Measurements from ENCODE around the gene NCK2. TPM values are rescaled to one million over a fixed set of nuclear protein-coding genes. Genes with fewer than 3 reads are reported as not detected.
"Not testable (repeated sequence)": the region's sequence is repeated elsewhere in the genome, so short reads cannot be mapped to it uniquely, and the experiment has no call there.

NCK2 gene
- total RNA-seq, 1 experiment from 2014 or later, result 0.30 TPM

DNA sequence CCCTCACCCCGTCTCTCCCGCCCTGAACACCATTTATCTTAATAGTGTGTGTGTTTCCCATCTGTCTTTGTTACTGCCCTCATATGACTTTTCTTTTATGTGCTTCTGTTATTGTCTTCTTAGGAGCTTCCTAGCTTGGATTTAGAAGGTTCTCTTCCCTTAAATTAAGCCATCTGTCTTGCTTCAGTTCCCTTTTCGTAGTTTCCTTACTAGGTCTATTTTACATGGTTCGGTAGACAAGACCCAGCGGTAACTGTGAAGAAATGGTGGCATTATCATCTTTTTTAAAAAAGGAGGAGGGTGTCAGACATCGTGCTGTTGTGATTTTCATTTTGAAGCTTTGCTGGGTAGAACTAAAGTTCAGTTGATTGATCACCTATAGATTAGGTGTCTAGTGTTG is 10.3 kb downstream of the NCK2 start:
- no peak for DNase-seq
- Histone ChIP-seq H3K4me3 (ENCODE audit: low read length) (no peak overlapping the region), H3K9me3 (ENCODE audit: low read length) (no peaks in the 10 kb centered on the region), H3K4me2 (ENCODE audit: low read depth, low read length, poor library complexity, severe bottlenecking) (no peak overlapping the region), H4K20me1 (ENCODE audit: insufficient read depth, low read depth, low read length) (no peaks in the 10 kb centered on the region; the same call in 1 of the 2 replicates), H3K27me3 (ENCODE audit: low read length) (no peaks in the 10 kb centered on the region), H3K79me2 (ENCODE audit: low read length) (no peaks in the 10 kb centered on the region), H3K27ac (ENCODE audit: low read length) (no peak overlapping the region), H3K4me1 (ENCODE audit: low read length) (no peaks in the 10 kb centered on the region), H3K36me3 (ENCODE audit: insufficient read depth, low read length) (no peaks in the 10 kb centered on the region), H2AFZ (ENCODE audit: low read length) (no peak overlapping the region), H3K9ac (ENCODE audit: low read length) (no peak overlapping the region), H3K9me2 (replicated peaks; ENCODE audit: insufficient read depth, low read length) (no peaks in the 10 kb centered on the region)

DNA sequence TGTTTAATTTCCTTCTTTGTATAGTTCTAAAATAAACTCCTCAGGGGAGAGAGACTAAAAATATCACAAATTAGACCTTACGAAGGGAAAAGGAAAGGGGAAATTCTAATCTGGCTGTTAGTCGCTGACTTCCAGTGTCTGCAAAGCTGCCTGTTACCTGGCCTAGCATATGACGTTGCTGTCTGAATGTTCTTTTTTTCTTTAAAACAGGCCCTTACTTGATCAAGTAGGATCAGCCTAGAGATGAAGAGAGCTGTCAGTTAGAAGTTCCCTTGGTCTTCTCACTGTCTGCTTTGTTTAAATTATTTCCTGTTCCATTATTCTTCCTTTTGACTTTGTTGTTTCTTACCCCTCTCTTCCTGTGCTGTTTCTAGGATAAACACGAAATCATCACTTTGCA is 11.2 kb downstream of the NCK2 start:
- Histone ChIP-seq H3K4me2 (ENCODE audit: low read depth, low read length, poor library complexity, severe bottlenecking) (no peak overlapping the region), H3K9ac (ENCODE audit: low read length) (no peak overlapping the region), H2AFZ (ENCODE audit: low read length) (no peak overlapping the region), H3K79me2 (ENCODE audit: low read length) (no peaks in the 10 kb centered on the region), H4K20me1 (ENCODE audit: insufficient read depth, low read depth, low read length) (no peaks in the 10 kb centered on the region; the same call in 1 of the 2 replicates), H3K4me3 (ENCODE audit: low read length) (no peak overlapping the region), H3K9me2 (replicated peaks; ENCODE audit: insufficient read depth, low read length) (no peaks in the 10 kb centered on the region), H3K27me3 (ENCODE audit: low read length) (no peaks in the 10 kb centered on the region), H3K27ac (ENCODE audit: low read length) (no peak overlapping the region), H3K36me3 (ENCODE audit: insufficient read depth, low read length) (no peaks in the 10 kb centered on the region), H3K4me1 (ENCODE audit: low read length) (no peaks in the 10 kb centered on the region), H3K9me3 (ENCODE audit: low read length) (no peaks in the 10 kb centered on the region)
- DNase-seq, result no peak

DNA sequence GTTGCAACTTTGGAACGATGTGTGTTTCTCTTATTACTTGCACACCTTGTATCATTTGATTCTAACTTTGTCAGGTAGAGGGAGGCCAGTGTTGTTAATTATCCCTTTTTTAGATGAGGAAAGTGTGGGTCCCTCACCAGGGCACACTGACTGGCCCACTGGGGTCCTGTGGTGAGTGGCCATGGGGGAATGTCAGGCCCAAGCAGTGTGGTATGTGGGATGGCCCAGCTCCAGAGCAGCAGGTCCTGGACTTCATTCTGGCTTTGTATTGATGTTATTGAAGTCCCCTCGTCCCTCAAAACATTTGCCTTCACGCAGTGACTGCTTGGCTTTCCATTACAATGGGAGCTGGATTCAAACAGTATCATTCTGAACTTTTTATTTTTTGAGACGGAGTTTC is 11.7 kb downstream of the NCK2 start:
- Histone ChIP-seq H3K36me3 (ENCODE audit: insufficient read depth, low read length) (no peaks in the 10 kb centered on the region), H3K9me2 (replicated peaks; ENCODE audit: insufficient read depth, low read length) (no peaks in the 10 kb centered on the region), H3K79me2 (ENCODE audit: low read length) (no peaks in the 10 kb centered on the region), H4K20me1 (ENCODE audit: insufficient read depth, low read depth, low read length) (no peaks in the 10 kb centered on the region; the same call in 1 of the 2 replicates), H3K4me3 (ENCODE audit: low read length) (no peak overlapping the region), H3K27ac (ENCODE audit: low read length) (no peak overlapping the region), H3K4me1 (ENCODE audit: low read length) (no peaks in the 10 kb centered on the region), H3K27me3 (ENCODE audit: low read length) (no peaks in the 10 kb centered on the region), H3K9ac (ENCODE audit: low read length) (no peak overlapping the region), H2AFZ (ENCODE audit: low read length) (no peak overlapping the region), H3K9me3 (ENCODE audit: low read length) (no peaks in the 10 kb centered on the region), H3K4me2 (ENCODE audit: low read depth, low read length, poor library complexity, severe bottlenecking) (no peak overlapping the region)
- no peak for DNase-seq

DNA sequence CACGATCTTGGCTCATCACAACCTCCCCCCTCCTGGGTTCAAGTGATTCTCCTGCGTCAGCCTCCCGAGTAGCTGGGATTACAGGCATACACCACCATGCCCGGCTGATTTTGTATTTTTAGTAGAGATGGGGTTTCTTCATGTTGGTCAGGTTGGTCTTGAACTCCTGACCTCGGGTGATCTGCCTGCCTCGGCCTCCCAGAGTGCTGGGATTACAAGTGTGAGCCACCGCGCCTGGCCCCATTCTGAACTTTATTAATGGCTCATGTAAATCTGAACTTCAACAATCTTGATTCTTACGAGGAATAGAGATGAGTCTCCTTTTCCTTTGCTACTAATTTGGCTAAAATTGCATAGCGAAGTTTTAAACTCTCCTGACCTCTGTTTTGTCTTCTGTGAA is 12.2 kb downstream of the NCK2 start:
- H4K20me1 ChIP-seq (ENCODE audit: insufficient read depth, low read depth, low read length); H3K9ac ChIP-seq (ENCODE audit: low read length); H2AFZ ChIP-seq (ENCODE audit: low read length); H3K36me3 ChIP-seq (ENCODE audit: insufficient read depth, low read length); H3K4me1 ChIP-seq (ENCODE audit: low read length); H3K4me3 ChIP-seq (ENCODE audit: low read length); H3K9me2 ChIP-seq (replicated peaks; ENCODE audit: insufficient read depth, low read length); H3K4me2 ChIP-seq (ENCODE audit: low read depth, low read length, poor library complexity, severe bottlenecking); DNase-seq; H3K27me3 ChIP-seq (ENCODE audit: low read length); H3K79me2 ChIP-seq (ENCODE audit: low read length); H3K9me3 ChIP-seq (ENCODE audit: low read length); H3K27ac ChIP-seq (ENCODE audit: low read length): not testable (repeated sequence)

DNA sequence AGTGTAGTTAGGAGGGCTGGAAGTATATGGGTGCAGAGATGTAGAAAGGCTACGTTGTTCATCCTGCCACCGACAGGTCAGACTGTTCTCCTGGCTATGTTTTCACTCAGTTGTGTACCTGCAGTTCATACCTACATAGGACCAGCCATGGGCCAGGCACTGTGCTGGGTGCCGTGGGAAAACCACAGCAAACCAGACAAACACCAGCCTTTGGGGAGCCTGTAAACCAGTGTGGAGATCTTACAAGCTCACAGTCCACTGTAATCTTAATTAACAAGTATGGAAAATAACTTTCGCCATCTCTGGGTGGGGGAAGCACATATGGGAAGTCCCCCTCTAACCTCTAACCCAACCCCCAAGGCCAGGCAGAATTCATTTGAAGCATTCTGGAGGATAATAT is 12.7 kb downstream of the NCK2 start:
- Histone ChIP-seq H3K9me2 (replicated peaks; ENCODE audit: insufficient read depth, low read length) (no peaks in the 10 kb centered on the region), H3K27ac (ENCODE audit: low read length) (no peak overlapping the region), H4K20me1 (ENCODE audit: insufficient read depth, low read depth, low read length) (peaks cover 4% of the 10 kb centered on the region; the same call in 1 of the 2 replicates), H3K79me2 (ENCODE audit: low read length) (no peaks in the 10 kb centered on the region), H3K9ac (ENCODE audit: low read length) (no peak overlapping the region), H2AFZ (ENCODE audit: low read length) (no peak overlapping the region), H3K9me3 (ENCODE audit: low read length) (no peaks in the 10 kb centered on the region), H3K4me3 (ENCODE audit: low read length) (no peak overlapping the region), H3K36me3 (ENCODE audit: insufficient read depth, low read length) (no peaks in the 10 kb centered on the region), H3K4me1 (ENCODE audit: low read length) (no peaks in the 10 kb centered on the region), H3K27me3 (ENCODE audit: low read length) (no peaks in the 10 kb centered on the region), H3K4me2 (ENCODE audit: low read depth, low read length, poor library complexity, severe bottlenecking) (no peak overlapping the region)
- no peak for DNase-seq

DNA sequence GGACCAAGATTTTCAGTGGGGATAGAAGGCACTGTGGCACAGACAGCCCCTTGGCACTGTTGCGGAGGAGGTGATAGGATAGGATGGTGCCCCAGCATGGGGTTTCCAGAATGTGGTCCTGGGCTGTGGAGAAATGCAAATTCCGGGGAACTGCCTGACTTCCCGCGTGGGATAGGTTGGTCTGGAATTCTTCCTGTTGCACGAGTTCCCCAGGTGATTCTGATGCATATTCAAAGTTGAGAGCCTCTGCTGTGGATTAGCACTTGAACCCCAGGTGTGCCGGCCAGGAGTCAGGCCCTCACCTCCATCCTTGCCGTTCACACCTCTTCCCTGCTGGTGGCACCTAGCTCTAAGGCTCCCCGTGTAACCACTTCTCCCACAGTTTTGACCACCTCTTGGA is 15.5 kb downstream of the NCK2 start:
- no peak overlapping the region for H3K4me2 ChIP-seq (ENCODE audit: low read depth, low read length, poor library complexity, severe bottlenecking)
- no peak overlapping the region for H3K4me3 ChIP-seq (ENCODE audit: low read length)
- H3K79me2 ChIP-seq (ENCODE audit: low read length), result no peaks in the 10 kb centered on the region
- H3K27me3 ChIP-seq (ENCODE audit: low read length), result no peaks in the 10 kb centered on the region
- no peak for DNase-seq
- peaks cover 4% of the 10 kb centered on the region; the same call in 1 of the 2 replicates for H4K20me1 ChIP-seq (ENCODE audit: insufficient read depth, low read depth, low read length)
- no peak overlapping the region for H3K9ac ChIP-seq (ENCODE audit: low read length)
- H3K36me3 ChIP-seq (ENCODE audit: insufficient read depth, low read length), result no peaks in the 10 kb centered on the region
- no peak overlapping the region for H3K27ac ChIP-seq (ENCODE audit: low read length)
- H3K4me1 ChIP-seq (ENCODE audit: low read length), result no peaks in the 10 kb centered on the region
- no peaks in the 10 kb centered on the region for H3K9me3 ChIP-seq (ENCODE audit: low read length)
- H2AFZ ChIP-seq (ENCODE audit: low read length), result no peak overlapping the region
- H3K9me2 ChIP-seq (replicated peaks; ENCODE audit: insufficient read depth, low read length), result no peaks in the 10 kb centered on the region

DNA sequence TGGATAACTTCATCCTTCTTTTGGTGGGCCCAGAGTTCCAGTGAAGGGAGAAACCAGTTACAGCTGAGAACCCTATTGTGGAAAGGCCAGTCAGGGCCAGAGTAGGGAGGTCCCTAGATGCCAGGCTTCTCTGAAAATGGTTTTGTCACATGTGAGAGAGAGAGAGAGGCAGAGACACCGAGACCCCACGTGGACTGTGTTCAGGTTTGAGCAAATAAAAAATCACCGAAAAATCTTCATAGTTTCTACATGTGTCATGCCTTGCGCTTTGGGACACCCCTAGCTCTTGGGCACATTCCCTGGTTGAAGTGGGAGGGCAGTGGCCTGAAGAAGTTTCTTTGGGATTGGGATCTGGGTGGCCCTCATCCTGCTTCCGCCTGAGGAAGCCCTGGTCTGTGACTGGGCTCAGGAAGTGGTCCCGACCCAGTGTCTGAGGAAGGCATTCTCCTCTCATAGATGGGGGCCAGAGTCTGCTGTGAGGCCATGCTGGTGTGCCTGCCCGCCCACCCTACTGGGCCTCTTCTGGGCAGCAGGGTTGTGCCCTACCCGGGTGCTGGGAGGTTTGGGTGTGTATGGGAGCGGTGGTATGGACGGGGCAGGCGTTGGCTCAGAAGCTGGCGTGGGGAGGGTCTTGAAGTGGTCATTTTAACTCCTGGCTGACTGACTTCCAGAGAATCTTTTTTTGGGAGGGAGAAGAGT is 16.1 kb downstream of the NCK2 start:
- no peaks in the 10 kb centered on the region for H3K4me1 ChIP-seq (ENCODE audit: low read length)

DNA sequence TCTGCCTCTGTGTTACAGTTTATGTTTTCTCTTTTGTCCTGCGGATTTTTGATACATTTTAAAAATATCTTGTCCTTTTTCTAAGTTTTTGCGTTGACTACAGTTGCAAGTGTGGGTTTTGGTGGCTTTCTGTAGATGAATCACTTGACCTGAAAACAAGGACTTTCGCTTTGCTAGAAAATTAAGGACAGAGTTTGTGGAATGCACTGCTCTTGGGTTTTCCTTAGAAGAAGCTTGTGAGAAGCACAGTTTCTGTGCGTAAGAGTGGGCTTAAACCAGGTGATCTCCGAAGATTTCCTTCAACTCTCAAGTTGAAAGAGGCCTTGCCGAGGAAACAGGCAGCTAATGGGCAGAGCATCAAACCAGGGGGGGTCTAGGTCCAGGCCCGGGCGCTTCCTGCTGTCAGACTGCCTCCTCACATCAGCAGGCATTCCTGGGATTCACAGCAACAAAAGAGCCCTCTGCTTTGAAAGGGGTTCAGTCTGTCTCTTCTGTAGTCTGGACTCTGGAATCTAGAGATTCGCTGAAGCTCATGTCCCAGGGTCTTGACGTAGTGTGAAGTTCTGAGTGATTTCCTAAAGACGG is 17.3 kb downstream of the NCK2 start:
- Histone ChIP-seq H3K4me3 (ENCODE audit: low read length) (no peak overlapping the region), H3K36me3 (ENCODE audit: insufficient read depth, low read length) (no peaks in the 10 kb centered on the region), H3K27me3 (ENCODE audit: low read length) (no peaks in the 10 kb centered on the region), H3K27ac (ENCODE audit: low read length) (no peak overlapping the region), H3K9ac (ENCODE audit: low read length) (no peak overlapping the region), H4K20me1 (ENCODE audit: insufficient read depth, low read depth, low read length) (peaks cover 4% of the 10 kb centered on the region; the same call in 1 of the 2 replicates), H3K79me2 (ENCODE audit: low read length) (no peaks in the 10 kb centered on the region), H2AFZ (ENCODE audit: low read length) (no peak overlapping the region), H3K4me2 (ENCODE audit: low read depth, low read length, poor library complexity, severe bottlenecking) (no peak overlapping the region), H3K9me3 (ENCODE audit: low read length) (no peaks in the 10 kb centered on the region), H3K9me2 (replicated peaks; ENCODE audit: insufficient read depth, low read length) (no peaks in the 10 kb centered on the region), H3K4me1 (ENCODE audit: low read length) (no peaks in the 10 kb centered on the region)
- DNase-seq, result no peak

More for the DNA sequence above, 16.1 kb downstream of the NCK2 start:
- no peak overlapping the region for H3K9ac ChIP-seq (ENCODE audit: low read length)
- no peak for DNase-seq
- no peaks in the 10 kb centered on the region for H3K9me2 ChIP-seq (replicated peaks; ENCODE audit: insufficient read depth, low read length)
- no peak overlapping the region for H3K4me3 ChIP-seq (ENCODE audit: low read length)
- H3K36me3 ChIP-seq (ENCODE audit: insufficient read depth, low read length), result no peaks in the 10 kb centered on the region
- H2AFZ ChIP-seq (ENCODE audit: low read length), result no peak overlapping the region
- H4K20me1 ChIP-seq (ENCODE audit: insufficient read depth, low read depth, low read length), result peaks cover 4% of the 10 kb centered on the region; the same call in 1 of the 2 replicates
- no peak overlapping the region for H3K27ac ChIP-seq (ENCODE audit: low read length)
- no peaks in the 10 kb centered on the region for H3K27me3 ChIP-seq (ENCODE audit: low read length)
- no peak overlapping the region for H3K4me2 ChIP-seq (ENCODE audit: low read depth, low read length, poor library complexity, severe bottlenecking)
- H3K79me2 ChIP-seq (ENCODE audit: low read length), result no peaks in the 10 kb centered on the region
- H3K9me3 ChIP-seq (ENCODE audit: low read length), result no peaks in the 10 kb centered on the region
